HepG2 (cell line): Measurements from ENCODE around the gene RGP1. TPM values are rescaled to one million over a fixed set of nuclear protein-coding genes. Genes with fewer than 3 reads are reported as not detected.

ENCODE experiments used
- ATAC-seq: fragments of 200-7000 bp; cut with Tn5 transposase; 3 replicates; pipeline ENCODE4 v1.9.1; 2020; ENCODE audit warnings: mild to moderate bottlenecking, moderate library complexity
- BruUV-seq: library from RNA; stranded (reverse); fragments of 400-500 nt; replicated peaks from 2 replicates; lab custom pipeline; 2021; lab: Mats Ljungman, UMichigan
- CTCF ChIA-PET: fragments of 300-600 bp; formaldehyde crosslinking; extraction: SDS; loops from one replicate; lab custom pipeline; 2021; ENCODE audit warnings: low total read pairs, inconsistent platforms, low intra/inter-chr PET ratio; lab: Yijun Ruan, JAX
- POLR2A ChIA-PET: fragments of 350-600 bp; sonication (Branson Sonifier 250); formaldehyde crosslinking; loops from one replicate; lab custom pipeline; 2020; ENCODE audit warnings: antibody characterized with exemption, inconsistent platforms; lab: Yijun Ruan, JAX
- DNase-seq: peaks from one replicate; pipeline ENCODE4 v3.0.0-alpha.2; 2015; ENCODE audit warnings: low spot score
- FAIRE-seq: peaks from 3 replicates; lab custom pipeline; 2011; peaks lifted over from hg19 to GRCh38; lab: Jason Lieb, UNC
- H2AFZ ChIP-seq: one replicate; pipeline ENCODE4 v1.6.1; 2011; ENCODE audit warnings: low read length, inconsistent platforms
- H3K27ac ChIP-seq: fragments of 300-600 bp; 3 replicates; pipeline ENCODE4 v1.8.0; 2011; ENCODE audit warnings: mixed run types, mild to moderate bottlenecking, mixed read lengths, low read length, inconsistent platforms; ENCODE audit not compliant: insufficient read depth; ENCODE audit errors: extremely low read length
- H3K27me3 ChIP-seq, 2 experiments: fragments of 200-600 bp in 1 of 2; 2 replicates in 1 of 2; 3 replicates in 1 of 2; pipeline versions ENCODE4 v1.6.0 to v1.8.0; 2011; ENCODE audit warnings: low read length in 2 of 2, mild to moderate bottlenecking in 2 of 2, moderate library complexity in 2 of 2, inconsistent platforms in 1 of 2; ENCODE audit not compliant: insufficient read depth in 2 of 2, control insufficient read depth in 1 of 2
- H3K36me3 ChIP-seq, 2 experiments: fragments of 200-600 bp in 1 of 2; replicated peaks in 1 of 2; 2 replicates in 1 of 2; 3 replicates in 1 of 2; pipeline versions ENCODE4 v1.5.1 to v1.8.0; 2011; ENCODE audit warnings: low read length in 2 of 2, inconsistent platforms in 1 of 2; ENCODE audit not compliant: insufficient read depth in 2 of 2, control insufficient read depth in 1 of 2
- H3K4me1 ChIP-seq: 2 replicates; pipeline ENCODE4 v1.5.1; 2012; ENCODE audit warnings: low read length, inconsistent platforms; ENCODE audit not compliant: insufficient read depth
- H3K4me2 ChIP-seq: 2 replicates; pipeline ENCODE4 v1.6.0; 2011; ENCODE audit warnings: low read depth, low read length, inconsistent platforms
- H3K4me3 ChIP-seq, 3 experiments: fragments of 200-600 bp in 1 of 3; sonication (generic), shearing (Covaris generic) in 1 of 3; replicated peaks in 1 of 3; 2 replicates each; pipeline ENCODE4 v1.5.1; 2011 to 2016; ENCODE audit warnings: low read length in 3 of 3, inconsistent platforms in 2 of 3, low read depth in 2 of 3, mild to moderate bottlenecking in 2 of 3, control low read depth in 1 of 3, mixed read lengths in 1 of 3; ENCODE audit not compliant: insufficient read depth in 1 of 3
- H3K79me2 ChIP-seq: one replicate; pipeline ENCODE4 v1.6.1; 2011; ENCODE audit warnings: low read length, inconsistent platforms; ENCODE audit not compliant: insufficient read depth
- H3K9ac ChIP-seq: 2 replicates; pipeline ENCODE4 v1.6.0; 2011; ENCODE audit warnings: mild to moderate bottlenecking, low read depth, low read length, inconsistent platforms; ENCODE audit not compliant: insufficient read depth
- H3K9me3 ChIP-seq: 2 replicates; pipeline ENCODE4 v1.5.1; 2012; ENCODE audit warnings: mild to moderate bottlenecking, low read length
- H4K20me1 ChIP-seq: 2 replicates; pipeline ENCODE4 v1.6.0; 2011; ENCODE audit warnings: inconsistent platforms, mild to moderate bottlenecking, low read length, moderate library complexity; ENCODE audit not compliant: insufficient read depth
- DBP ChIP-seq: sonication (generic); formaldehyde crosslinking; IDR thresholded peaks from 2 replicates; pipeline ENCODE4 v1.4.0; 2020; ENCODE audit warnings: missing genetic modification reagents; ENCODE audit errors: not compliant biosample characterization
- DPF2 ChIP-seq: sonication (generic); formaldehyde crosslinking; IDR thresholded peaks from 2 replicates; pipeline ENCODE4 v1.4.0; 2020; ENCODE audit warnings: mild to moderate bottlenecking, low read depth, missing genetic modification reagents, borderline replicate concordance
- HNRNPK ChIP-seq: fragments of 200-400 bp; formaldehyde crosslinking; IDR thresholded peaks from 2 replicates; pipeline ENCODE4 v1.6.1; 2018; ENCODE audit warnings: low read length, low read depth, moderate library complexity, mild to moderate bottlenecking; ENCODE audit not compliant: poor library complexity, severe bottlenecking
- HOXA9 ChIP-seq: sonication (generic); formaldehyde crosslinking; IDR thresholded peaks from 2 replicates; pipeline ENCODE4 v1.8.1; 2022; ENCODE audit warnings: missing genetic modification reagents, mild to moderate bottlenecking, moderate library complexity, borderline replicate concordance
- KDM6A ChIP-seq: IDR thresholded peaks from 2 replicates; pipeline ENCODE4 v1.6.1; 2016; ENCODE audit warnings: low read depth
- NR3C1 ChIP-seq: sonication (generic); formaldehyde crosslinking; IDR thresholded peaks from 2 replicates; pipeline ENCODE4 v1.4.0; 2020; ENCODE audit warnings: missing genetic modification reagents
- PPARG ChIP-seq: conservative IDR thresholded peaks from 2 replicates; pipeline ENCODE4 v1.6.1; 2016; ENCODE audit warnings: missing biosample characterization, missing genetic modification reagents
- SP1 ChIP-seq, 2 experiments: fragments of 450-650 bp in 1 of 2; sonication (generic) in 1 of 2; formaldehyde crosslinking in 1 of 2; IDR thresholded peaks; 2 replicates each; pipeline versions ENCODE4 v1.4.0 to v1.6.1; 2016 to 2020; ENCODE audit warnings: missing genetic modification reagents in 1 of 2
- STAG1 ChIP-seq: sonication (generic); formaldehyde crosslinking; IDR thresholded peaks from 2 replicates; pipeline ENCODE4 v1.4.0; 2020; ENCODE audit warnings: missing genetic modification reagents
- TAF15 ChIP-seq: fragments of 200-400 bp; formaldehyde crosslinking; IDR thresholded peaks from one replicate; pipeline ENCODE4 v1.6.1; 2018; ENCODE audit warnings: mild to moderate bottlenecking, low read depth, low read length; ENCODE audit not compliant: poor library complexity, severe bottlenecking
- ZNF205 ChIP-seq: IDR thresholded peaks from 2 replicates; pipeline ENCODE4 v1.6.1; 2018; ENCODE audit warnings: missing biosample characterization, missing genetic modification reagents
- ZNF235 ChIP-seq: sonication (generic); formaldehyde crosslinking; IDR thresholded peaks from 2 replicates; pipeline ENCODE4 v1.8.1; 2023; ENCODE audit warnings: mild to moderate bottlenecking, missing genetic modification reagents, borderline replicate concordance
- ZNF329 ChIP-seq: sonication (generic); formaldehyde crosslinking; IDR thresholded peaks from 2 replicates; pipeline ENCODE4 v1.9.0; 2021; ENCODE audit warnings: low read depth, mild to moderate bottlenecking, missing genetic modification reagents
- ZNF772 ChIP-seq: sonication (generic); formaldehyde crosslinking; IDR thresholded peaks from 2 replicates; pipeline ENCODE4 v1.5.0; 2020; ENCODE audit warnings: mild to moderate bottlenecking, missing genetic modification reagents
- WGBS: methylation state at CpG from one replicate; pipeline ENCODE4 v1.1.6; 2017; ENCODE audit warnings: low lambda C conversion rate; 5-methylcytosine and 5-hydroxymethylcytosine counted together
- in situ Hi-C: cut with HindIII; loops from 2 replicates; pipeline ENCODE4 v1.10.0; 2017; ENCODE audit warnings: low pct_unique_long_range_greater_than_20kb; ENCODE audit not compliant: extremely low pct_ligation_motif_present
- intact Hi-C: fragments of 100-400 bp; cut with micrococcal nuclease; formaldehyde crosslinking; loops from one replicate; pipeline ENCODE4 v1.10.0; 2022; ENCODE audit not compliant: unreplicated experiment
- polyA plus RNA-seq, 8 experiments: library from polyadenylated mRNA; depleted of rRNA in 3 of 8; stranded (reverse) in 7 of 8; unstranded in 1 of 8; fragments of >200 nt; fragmentation: Illumina TruSeq in 4 of 8; extraction: Trizol in 4 of 8; gene quantifications; 2 replicates each; pipeline versions ENCODE4 v1.2.1 to v1.2.3, GENCODE V29; 2011 to 2016; ENCODE audit warnings: low read depth in 4 of 8, missing spikeins in 1 of 8, mixed read lengths in 1 of 8; ENCODE audit not compliant: insufficient read depth in 1 of 8
- total RNA-seq, 5 experiments: library from RNA; depleted of rRNA; stranded (reverse); fragments of >200 nt; fragmentation: Illumina TruSeq; extraction: Trizol; gene quantifications; 2 replicates each; pipeline ENCODE4 v1.2.3, GENCODE V29; 2016; ENCODE audit warnings: low read depth in 1 of 5
- TF ChIP-seq, protein P1 (sequence below): sonication (generic); formaldehyde crosslinking; IDR thresholded peaks from 2 replicates; pipeline ENCODE4 v1.8.0; 2022; ENCODE audit warnings: mild to moderate bottlenecking, missing genetic modification reagents; ENCODE audit not compliant: insufficient replicate concordance

Gene RGP1
- total and polyA plus RNA-seq, 2 of the 13 experiments (the other 11 are each of a cell fraction or from before 2014, with no cell fraction given): 12.7 to 21.0 TPM

GRCh38 chr9:35712762-35713400, 36.2 kb upstream of the RGP1 start:
- H2AFZ ChIP-seq: no peak overlapping the region
- no peaks in the 10 kb centered on the region for H3K27me3 ChIP-seq
- no peaks in the 10 kb centered on the region for H3K4me1 ChIP-seq
- WGBS: 91% methylated on average over 3 of the region's 11 CpGs
- H3K27ac ChIP-seq: no peak overlapping the region
- FAIRE-seq: no peak
- no peak overlapping the region for H3K4me2 ChIP-seq
- peaks cover 52 to 89% of the 10 kb centered on the region in 2 experiments for H3K36me3 ChIP-seq
- TF ChIP-seq TAF15 (no peak), STAG1 (peak; percentile 41)
- no peak overlapping the region for H3K9ac ChIP-seq
- ChIA-PET CTCF (no interaction called here), POLR2A (interaction anchor here (0.6 to 2.1 kb wide), 3 partner anchors 15 to 29 kb away, joined by 3 to 5 read pairs (median 4); no protein-coding TSS in a partner anchor)
- DNase-seq: no peak
- ATAC-seq: peak; percentile 41
- intact Hi-C loops (no loop called here), in situ Hi-C loops (no loop called here)
- H3K79me2 ChIP-seq: no peaks in the 10 kb centered on the region
- BruUV-seq: no TSS peak
- H3K4me3 ChIP-seq: no peak overlapping the region
- no peaks in the 10 kb centered on the region for H4K20me1 ChIP-seq
- H3K9me3 ChIP-seq: no peaks in the 10 kb centered on the region

DNA sequence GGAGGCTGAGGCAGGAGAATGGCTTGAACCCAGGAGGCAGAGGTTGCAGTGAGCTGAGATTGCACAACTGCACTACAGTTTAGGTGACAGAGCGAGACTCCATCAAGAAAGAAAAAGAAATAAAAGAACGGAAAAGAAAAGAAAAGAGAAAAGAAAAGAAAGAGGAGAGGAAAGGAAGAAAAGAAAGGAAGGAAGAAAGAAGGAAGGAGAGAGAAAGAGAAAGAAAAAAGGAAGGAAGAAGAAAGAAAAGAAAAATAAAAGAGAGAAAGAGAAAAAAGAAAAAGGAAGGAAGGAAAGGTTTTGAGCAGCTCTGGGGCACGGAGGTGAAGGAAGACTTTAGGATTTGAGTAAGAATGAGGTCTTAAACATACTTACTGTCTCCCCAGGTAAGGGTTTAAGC, 35.5 kb upstream of the RGP1 start:
- Histone ChIP-seq H3K36me3 (peaks cover 50 to 89% of the 10 kb centered on the region in 2 experiments), H2AFZ (no peak overlapping the region), H3K79me2 (no peaks in the 10 kb centered on the region), H3K9me3 (no peaks in the 10 kb centered on the region), H3K4me2 (no peak overlapping the region), H3K4me1 (no peaks in the 10 kb centered on the region), H4K20me1 (no peaks in the 10 kb centered on the region), H3K9ac (no peak overlapping the region), H3K27me3 (no peaks in the 10 kb centered on the region), H3K4me3 (no peak overlapping the region), H3K27ac (no peak overlapping the region)
- in situ Hi-C loops (no loop called here), intact Hi-C loops (no loop called here)
- POLR2A ChIA-PET: interaction anchor here (1.1 to 2.1 kb wide), 2 partner anchors 15 to 29 kb away, joined by 4 to 5 read pairs; no protein-coding TSS in a partner anchor
- DNase-seq: no peak
- CTCF ChIA-PET: no interaction called here
- BruUV-seq: no TSS peak
- no peak for ATAC-seq
- no peak for FAIRE-seq
- 95% methylated on average over 3 of the region's 3 CpGs for WGBS
- no peak for TF ChIP-seq DPF2 (CRISPR knock-in tag)
- TF ChIP-seq ZNF772 (CRISPR knock-in tag): no peak
- no peak for TF ChIP-seq DBP (CRISPR knock-in tag)
- no peak for TF ChIP-seq ZNF205
- TF ChIP-seq HOXA9 (CRISPR knock-in tag): no peak
- TF ChIP-seq HNRNPK: no peak
- TF ChIP-seq SP1 (IDR thresholded peaks at IDR 0.05): no peak
- no peak for TF ChIP-seq SP1 (CRISPR knock-in tag; IDR thresholded peaks at IDR 0.05)
- TF ChIP-seq, protein P1, sequence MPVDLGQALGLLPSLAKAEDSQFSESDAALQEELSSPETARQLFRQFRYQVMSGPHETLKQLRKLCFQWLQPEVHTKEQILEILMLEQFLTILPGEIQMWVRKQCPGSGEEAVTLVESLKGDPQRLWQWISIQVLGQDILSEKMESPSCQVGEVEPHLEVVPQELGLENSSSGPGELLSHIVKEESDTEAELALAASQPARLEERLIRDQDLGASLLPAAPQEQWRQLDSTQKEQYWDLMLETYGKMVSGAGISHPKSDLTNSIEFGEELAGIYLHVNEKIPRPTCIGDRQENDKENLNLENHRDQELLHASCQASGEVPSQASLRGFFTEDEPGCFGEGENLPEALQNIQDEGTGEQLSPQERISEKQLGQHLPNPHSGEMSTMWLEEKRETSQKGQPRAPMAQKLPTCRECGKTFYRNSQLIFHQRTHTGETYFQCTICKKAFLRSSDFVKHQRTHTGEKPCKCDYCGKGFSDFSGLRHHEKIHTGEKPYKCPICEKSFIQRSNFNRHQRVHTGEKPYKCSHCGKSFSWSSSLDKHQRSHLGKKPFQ (CRISPR knock-in tag): no peak
- TF ChIP-seq KDM6A (CRISPR knock-in tag): no peak
- no peak for TF ChIP-seq NR3C1 (CRISPR knock-in tag)
- no peak for TF ChIP-seq ZNF329
- TF ChIP-seq PPARG (CRISPR knock-in tag): no peak
- no peak for TF ChIP-seq ZNF235 (CRISPR knock-in tag)
